SU-DHL-6 (cell line): ENCODE data around the gene ARL15.

Experiments
- H2AFZ ChIP-seq: fragments of 200-600 bp; sonication (generic); 2 replicates; pipeline ENCODE4 v1.6.1; 2014; ENCODE audit warnings: low read depth, mild to moderate bottlenecking, moderate library complexity, mixed read lengths, antibody characterized with exemption, low read length; ENCODE audit not compliant: severe bottlenecking
- H3F3A ChIP-seq: fragments of 200-600 bp; shearing (Covaris generic); 2 replicates; pipeline ENCODE4 v1.6.0; 2016; ENCODE audit warnings: antibody characterized with exemption, mild to moderate bottlenecking; ENCODE audit not compliant: insufficient read depth
- H3K27ac ChIP-seq: fragments of 200-600 bp; sonication (generic); 2 replicates; pipeline ENCODE4 v1.5.1; 2016; ENCODE audit warnings: low read depth, mild to moderate bottlenecking, low read length, moderate library complexity, mixed read lengths
- H3K27me3 ChIP-seq: fragments of 200-600 bp; sonication (generic), shearing (Covaris generic); 2 replicates; pipeline ENCODE4 v1.6.0; 2014; ENCODE audit warnings: mild to moderate bottlenecking, low read length
- H3K36me3 ChIP-seq: fragments of 200-600 bp; sonication (generic); 2 replicates; pipeline ENCODE4 v1.6.1; 2014; ENCODE audit warnings: mild to moderate bottlenecking, low read length, mixed read lengths
- H3K4me2 ChIP-seq: fragments of 300-600, 200-600 bp; shearing (Covaris generic), sonication (generic); 2 replicates; pipeline ENCODE4 v1.6.0; 2014; ENCODE audit warnings: low read length, low read depth, mild to moderate bottlenecking; ENCODE audit not compliant: poor library complexity, severe bottlenecking
- H3K4me3 ChIP-seq: fragments of 200-600 bp; sonication (generic); 2 replicates; pipeline ENCODE4 v1.5.1; 2014; ENCODE audit warnings: antibody characterized with exemption, low read length, mild to moderate bottlenecking, mixed read lengths; ENCODE audit not compliant: insufficient read depth, poor library complexity, severe bottlenecking
- H3K79me2 ChIP-seq: fragments of 200-600 bp; sonication (generic); 2 replicates; pipeline ENCODE4 v1.6.1; 2014; ENCODE audit warnings: mild to moderate bottlenecking, low read length, moderate library complexity; ENCODE audit not compliant: insufficient read depth
- H3K9ac ChIP-seq: fragments of 200-600 bp; sonication (generic); 2 replicates; pipeline ENCODE4 v1.7.0; 2014; ENCODE audit warnings: mild to moderate bottlenecking, low read length
- H3K9me2 ChIP-seq: fragments of 200-600 bp; sonication (generic); replicated peaks from 2 replicates; pipeline ENCODE4 v1.6.1; 2014; ENCODE audit warnings: low read length; ENCODE audit not compliant: insufficient read depth
- H3K9me3 ChIP-seq: fragments of 200-600 bp; sonication (generic); 2 replicates; pipeline ENCODE4 v1.6.1; 2014; ENCODE audit warnings: low read length, mixed read lengths; ENCODE audit not compliant: insufficient read depth
- H4K20me1 ChIP-seq: fragments of 200-600 bp; sonication (generic); 2 replicates; pipeline ENCODE4 v1.6.1; 2014; ENCODE audit warnings: low read depth, mild to moderate bottlenecking, antibody characterized with exemption, low read length, moderate library complexity, mixed read lengths
- CTCF ChIP-seq: fragments of 200-600 bp; sonication (generic); IDR thresholded peaks from one replicate; pipeline ENCODE4 v1.5.1; 2017; ENCODE audit warnings: antibody characterized with exemption, mild to moderate bottlenecking, low read length, moderate library complexity; ENCODE audit not compliant: insufficient read depth, poor library complexity, severe bottlenecking
- EZH2phosphoT487 ChIP-seq: fragments of 200-600 bp; sonication (generic), shearing (Covaris generic); conservative IDR thresholded peaks from 2 replicates; pipeline ENCODE4 v1.6.1; 2018; ENCODE audit warnings: mild to moderate bottlenecking, antibody characterized with exemption, low read length, moderate library complexity, mixed read lengths

ARL15 gene

GRCh38 chr5:53879708-53880323 is 430.6 kb downstream of the ARL15 start:
- no peaks in the 10 kb centered on the region for H4K20me1 ChIP-seq
- no peak overlapping the region for H3K4me2 ChIP-seq
- TF ChIP-seq CTCF, result no peak
- TF ChIP-seq EZH2phosphoT487, result no peak

DNA sequence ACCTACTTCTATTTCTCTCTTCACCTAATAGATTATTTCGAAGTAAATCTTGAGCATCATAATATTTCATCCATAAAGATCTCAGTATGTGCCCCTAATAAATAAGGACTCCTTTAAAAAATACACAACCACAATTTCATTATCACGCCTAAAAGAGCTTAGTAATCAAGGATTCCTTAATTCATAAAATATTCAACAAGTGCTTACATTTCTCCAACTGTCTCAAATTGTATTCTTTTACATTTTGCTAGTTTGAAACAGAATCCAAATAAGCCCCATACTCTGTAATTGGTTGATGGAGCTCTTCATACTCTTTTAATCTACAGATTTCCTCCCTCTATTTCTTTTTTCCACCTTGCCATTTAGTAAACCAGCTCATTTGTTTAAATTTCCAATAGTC is 432.4 kb downstream of the ARL15 start:
- Histone ChIP-seq H3K27me3 (no peaks in the 10 kb centered on the region), H3K9me3 (no peaks in the 10 kb centered on the region), H3K27ac (no peak overlapping the region), H3F3A (no peaks in the 10 kb centered on the region), H2AFZ (no peak overlapping the region), H3K9me2 (no peaks in the 10 kb centered on the region), H3K36me3 (no peaks in the 10 kb centered on the region), H3K9ac (no peak overlapping the region), H3K4me3 (no peak overlapping the region), H4K20me1 (no peaks in the 10 kb centered on the region), H3K4me2 (no peak overlapping the region), H3K79me2 (no peaks in the 10 kb centered on the region)
- TF ChIP-seq EZH2phosphoT487, result no peak
- no peak for TF ChIP-seq CTCF

More at GRCh38 chr5:53879708-53880323, 430.6 kb downstream of the ARL15 start:
- no peaks in the 10 kb centered on the region for H3K9me3 ChIP-seq
- H3K9ac ChIP-seq, result no peak overlapping the region
- no peaks in the 10 kb centered on the region for H3K27me3 ChIP-seq
- H3K27ac ChIP-seq, result no peak overlapping the region
- no peak overlapping the region for H3K4me3 ChIP-seq
- no peaks in the 10 kb centered on the region for H3F3A ChIP-seq
- H3K9me2 ChIP-seq, result no peaks in the 10 kb centered on the region
- H3K36me3 ChIP-seq, result no peaks in the 10 kb centered on the region
- H2AFZ ChIP-seq, result no peak overlapping the region
- no peaks in the 10 kb centered on the region for H3K79me2 ChIP-seq

GRCh38 chr5:53877243-53877642 is 433.1 kb downstream of the ARL15 start:
- H3K36me3 ChIP-seq, result no peaks in the 10 kb centered on the region
- H3F3A ChIP-seq, result no peaks in the 10 kb centered on the region
- H3K4me2 ChIP-seq, result no peak overlapping the region
- no peaks in the 10 kb centered on the region for H3K79me2 ChIP-seq
- no peaks in the 10 kb centered on the region for H4K20me1 ChIP-seq
- H3K27me3 ChIP-seq, result no peaks in the 10 kb centered on the region
- H3K4me3 ChIP-seq, result no peak overlapping the region
- H3K27ac ChIP-seq, result no peak overlapping the region
- H3K9me3 ChIP-seq, result no peaks in the 10 kb centered on the region
- no peaks in the 10 kb centered on the region for H3K9me2 ChIP-seq
- no peak overlapping the region for H2AFZ ChIP-seq
- H3K9ac ChIP-seq, result no peak overlapping the region
- no peak for TF ChIP-seq EZH2phosphoT487
- no peak for TF ChIP-seq CTCF
